Motor neuron (in vitro differentiated cells): Measurements from ENCODE around the gene PROZ. TPM values are rescaled to one million over a fixed set of nuclear protein-coding genes. Genes with fewer than 3 reads are reported as not detected.

Experiments used
- ATAC-seq, 8 experiments: fragments of 200-7000 bp; cut with Tn5 transposase; replicated peaks in 6 of 8; 2 replicates each; pipeline ENCODE4 v1.8.0; 2021; ENCODE audit warnings: mild to moderate bottlenecking in 8 of 8, moderate library complexity in 8 of 8
- H3K27ac ChIP-seq, 2 donors: fragments of 250-450 bp; sonication (Bioruptor Pico); 2 replicates each; pipeline ENCODE4 v1.9.0; 2021; ENCODE audit warnings: antibody characterized with exemption in 2 of 2, mild to moderate bottlenecking in 2 of 2, moderate library complexity in 1 of 2
- H3K4me1 ChIP-seq, 2 donors: fragments of 250-450 bp; sonication (Bioruptor Pico); replicated peaks in 1 of 2; 2 replicates each; pipeline ENCODE4 v1.6.1; 2021; ENCODE audit warnings: antibody characterized with exemption in 2 of 2, mild to moderate bottlenecking in 2 of 2, moderate library complexity in 1 of 2
- H3K4me3 ChIP-seq, 5 donors: fragments of 250-450 bp; sonication (Bioruptor Pico); 2 replicates each; pipeline ENCODE4 v1.9.0; 2021; ENCODE audit warnings: antibody characterized with exemption in 5 of 5, mild to moderate bottlenecking in 5 of 5, moderate library complexity in 4 of 5
- WGBS, 10 experiments: fragments of 450-650 bp; shearing (Covaris generic); methylation state at CpG; one replicate each; pipeline ENCODE4 v1.0.0; 2022; 5-methylcytosine and 5-hydroxymethylcytosine counted together
- in situ Hi-C, 9 experiments: fragments of 400-800 bp; cut with MboI; loops; one replicate each; pipeline ENCODE4 v1.15.0; 2021; ENCODE audit warnings: low sequenced_read_pairs in 9 of 9, low pct_unique_long_range_greater_than_20kb in 2 of 9; ENCODE audit not compliant: unreplicated experiment in 9 of 9
- total RNA-seq, 8 experiments: library from RNA; unstranded; fragments of 300-600 nt; gene quantifications; 2 replicates each; pipeline versions ENCODE4 v1.2.3 to v1.2.4, GENCODE V29; 2022

PROZ gene
- total RNA-seq, 8 experiments from 2014 or later = 0.05 to 1.1 (median 0.29) TPM; not detected in 1

DNA sequence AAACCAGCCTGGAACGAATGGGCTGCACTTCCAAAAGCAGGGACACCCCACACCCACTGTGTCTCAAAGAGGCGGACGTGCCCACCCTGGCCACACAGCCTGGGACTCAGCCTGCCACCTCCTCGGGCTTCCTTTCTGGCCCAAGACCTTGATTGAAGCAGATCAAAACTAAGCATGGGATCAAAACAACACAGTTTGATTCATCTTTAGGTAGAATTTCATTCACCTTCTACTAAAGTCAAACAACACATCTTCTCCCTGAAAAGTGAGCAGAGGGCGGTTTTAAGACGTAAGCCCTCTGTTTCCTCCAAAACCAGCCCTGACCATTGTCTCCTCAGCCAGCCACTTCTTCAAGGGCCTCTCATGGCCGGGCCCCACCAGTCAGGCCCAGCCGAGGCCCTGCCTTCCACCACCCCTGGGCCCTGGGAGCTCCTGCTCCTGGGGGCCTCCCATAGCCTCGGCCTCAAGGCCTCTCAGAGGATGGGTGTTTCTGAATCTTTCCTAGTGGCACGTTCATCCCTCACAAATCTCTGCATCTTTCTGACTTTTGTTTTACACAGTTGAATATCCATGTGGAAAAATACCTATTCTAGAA lies 42.1 kb upstream of the PROZ start:
- 43 to 100% (median 78%) methylated on average over 1 to 7 of the region's 10 CpGs; no CpG with 5 or more reads in 1 of the 10 experiments for WGBS, 10 experiments
- H3K4me1 ChIP-seq = no peaks in the 10 kb centered on the region
- no peak overlapping the region for H3K27ac ChIP-seq
- ATAC-seq = no peak
- in situ Hi-C loops = no loop called here
- H3K4me3 ChIP-seq = no peak overlapping the region

DNA sequence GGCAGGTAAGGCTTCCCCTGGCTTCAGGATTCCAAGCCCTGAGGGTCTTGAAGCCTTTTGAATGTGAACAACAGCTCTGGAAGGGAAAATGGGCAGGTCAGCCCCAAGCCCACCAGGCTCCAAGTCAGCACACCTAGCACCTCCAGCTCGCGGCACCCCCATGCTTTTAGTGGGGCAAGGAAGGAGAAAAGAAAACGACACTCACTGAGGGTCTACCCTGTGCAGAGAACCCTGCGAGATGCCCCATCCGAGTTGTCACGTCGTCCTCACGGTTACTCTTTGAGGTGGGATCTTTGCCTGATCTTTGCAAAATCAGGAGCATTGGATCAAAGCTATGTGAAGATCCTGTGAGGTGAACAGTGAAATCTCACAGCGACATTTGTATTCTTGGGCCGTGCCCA lies 41.6 kb upstream of the PROZ start:
- in situ Hi-C loops = no loop called here
- H3K4me3 ChIP-seq = no peak overlapping the region
- WGBS, 10 experiments = 76 to 80% methylated on average over 2 to 5 of the region's 10 CpGs; no CpG with 5 or more reads in 8 of the 10 experiments
- H3K4me1 ChIP-seq = no peaks in the 10 kb centered on the region
- H3K27ac ChIP-seq = no peak overlapping the region
- ATAC-seq = no peak

DNA sequence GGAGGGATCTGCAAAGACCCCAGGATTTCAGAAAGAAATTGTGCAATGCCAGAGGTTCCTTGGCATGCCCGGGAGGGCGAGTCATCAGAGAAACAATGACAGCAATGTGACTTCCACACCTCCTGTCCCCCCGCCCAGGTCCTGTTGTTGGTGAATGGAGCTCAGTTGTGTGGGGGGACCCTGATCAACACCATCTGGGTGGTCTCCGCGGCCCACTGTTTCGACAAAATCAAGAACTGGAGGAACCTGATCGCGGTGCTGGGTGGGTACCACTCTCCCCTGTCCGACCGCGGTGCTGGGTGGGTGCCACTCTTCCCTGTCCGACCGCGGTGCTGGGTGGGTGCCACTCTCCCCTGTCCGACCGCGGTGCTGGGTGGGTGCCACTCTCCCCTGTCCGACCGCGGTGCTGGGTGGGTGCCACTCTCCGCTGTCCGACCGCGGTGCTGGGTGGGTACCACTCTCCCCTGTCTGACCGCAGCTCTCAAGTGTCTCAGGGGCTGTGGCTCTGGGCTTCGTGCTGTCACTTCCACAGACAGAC lies 41.0 kb upstream of the PROZ start:
- ATAC-seq = no peak
- H3K27ac ChIP-seq = no peak overlapping the region
- H3K4me3 ChIP-seq = no peak overlapping the region
- peaks cover 0 to 2% of the 10 kb centered on the region in 2 donors for H3K4me1 ChIP-seq
- 33 to 81% (median 80%) methylated on average over 1 to 4 of the region's 26 CpGs; no CpG with 5 or more reads in 7 of the 10 experiments for WGBS, 10 experiments
- in situ Hi-C loops = no loop called here

DNA sequence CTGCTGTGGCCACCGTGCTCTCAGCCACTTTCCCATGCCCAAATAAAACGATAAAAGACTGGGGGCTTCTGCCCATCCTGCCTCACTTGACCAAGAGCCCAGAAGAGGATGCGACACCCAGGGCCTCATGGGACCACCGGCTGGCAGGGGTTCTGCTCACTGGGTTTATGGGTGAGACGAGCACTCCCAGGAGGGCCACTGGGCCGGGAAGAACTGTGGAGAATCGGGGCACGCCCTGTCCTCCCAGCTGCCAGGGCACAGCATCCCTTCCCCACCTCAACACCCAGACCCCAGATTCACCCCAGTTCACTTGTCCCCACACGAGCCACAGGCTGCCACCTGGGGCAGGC lies 40.6 kb upstream of the PROZ start:
- no peak for ATAC-seq

DNA sequence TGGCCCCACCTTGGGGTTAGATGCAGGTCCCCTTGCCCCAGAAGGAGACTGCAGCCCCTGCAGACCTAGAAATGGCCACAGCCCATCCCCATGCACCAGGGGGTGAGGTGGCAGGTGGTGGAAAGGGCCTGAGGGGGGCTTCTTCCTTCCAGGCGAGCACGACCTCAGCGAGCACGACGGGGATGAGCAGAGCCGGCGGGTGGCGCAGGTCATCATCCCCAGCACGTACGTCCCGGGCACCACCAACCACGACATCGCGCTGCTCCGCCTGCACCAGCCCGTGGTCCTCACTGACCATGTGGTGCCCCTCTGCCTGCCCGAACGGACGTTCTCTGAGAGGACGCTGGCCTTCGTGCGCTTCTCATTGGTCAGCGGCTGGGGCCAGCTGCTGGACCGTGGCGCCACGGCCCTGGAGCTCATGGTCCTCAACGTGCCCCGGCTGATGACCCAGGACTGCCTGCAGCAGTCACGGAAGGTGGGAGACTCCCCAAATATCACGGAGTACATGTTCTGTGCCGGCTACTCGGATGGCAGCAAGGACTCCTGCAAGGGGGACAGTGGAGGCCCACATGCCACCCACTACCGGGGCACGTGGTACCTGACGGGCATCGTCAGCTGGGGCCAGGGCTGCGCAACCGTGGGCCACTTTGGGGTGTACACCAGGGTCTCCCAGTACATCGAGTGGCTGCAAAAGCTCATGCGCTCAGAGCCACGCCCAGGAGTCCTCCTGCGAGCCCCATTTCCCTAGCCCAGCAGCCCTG lies 40.0 kb upstream of the PROZ start:
- WGBS, 10 experiments = 49 to 88% (median 83%) methylated on average over 3 to 6 of the region's 42 CpGs; no CpG with 5 or more reads in 7 of the 10 experiments
- ATAC-seq = no peak
- H3K4me1 ChIP-seq = peaks cover 0 to 9% of the 10 kb centered on the region in 2 donors
- no peak overlapping the region for H3K27ac ChIP-seq
- in situ Hi-C loops = no loop called here
- no peak overlapping the region for H3K4me3 ChIP-seq

More for the DNA sequence above, 40.6 kb upstream of the PROZ start:
- in situ Hi-C loops = no loop called here
- 20 to 95% (median 49%) methylated on average over 1 to 4 of the region's 9 CpGs; no CpG with 5 or more reads in 6 of the 10 experiments for WGBS, 10 experiments
- H3K27ac ChIP-seq = no peak overlapping the region
- peaks cover 0 to 7% of the 10 kb centered on the region in 2 donors for H3K4me1 ChIP-seq
- no peak overlapping the region for H3K4me3 ChIP-seq

DNA sequence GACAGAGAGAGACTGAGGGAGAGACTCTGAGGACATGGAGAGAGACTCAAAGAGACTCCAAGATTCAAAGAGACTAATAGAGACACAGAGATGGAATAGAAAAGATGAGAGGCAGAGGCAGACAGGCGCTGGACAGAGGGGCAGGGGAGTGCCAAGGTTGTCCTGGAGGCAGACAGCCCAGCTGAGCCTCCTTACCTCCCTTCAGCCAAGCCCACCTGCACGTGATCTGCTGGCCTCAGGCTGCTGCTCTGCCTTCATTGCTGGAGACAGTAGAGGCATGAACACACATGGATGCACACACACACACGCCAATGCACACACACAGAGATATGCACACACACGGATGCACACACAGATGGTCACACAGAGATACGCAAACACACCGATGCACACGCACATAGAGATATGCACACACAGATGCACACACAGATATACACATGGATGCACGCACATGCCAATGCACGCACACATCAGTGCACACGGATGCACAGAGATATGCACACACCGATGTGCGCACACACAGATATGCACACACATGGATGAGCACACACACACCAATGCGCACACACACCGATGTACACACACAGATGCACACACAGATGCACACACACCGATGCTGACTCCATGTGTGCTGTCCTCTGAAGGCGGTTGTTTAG lies 39.2 kb upstream of the PROZ start:
- H3K4me1 ChIP-seq = peaks cover 0 to 9% of the 10 kb centered on the region in 2 donors
- in situ Hi-C loops = no loop called here
- H3K27ac ChIP-seq = no peak overlapping the region
- 60 to 97% (median 81%) methylated on average over 1 to 12 of the region's 16 CpGs; no CpG with 5 or more reads in 4 of the 10 experiments for WGBS, 10 experiments
- no peak overlapping the region for H3K4me3 ChIP-seq
- ATAC-seq = no peak

DNA sequence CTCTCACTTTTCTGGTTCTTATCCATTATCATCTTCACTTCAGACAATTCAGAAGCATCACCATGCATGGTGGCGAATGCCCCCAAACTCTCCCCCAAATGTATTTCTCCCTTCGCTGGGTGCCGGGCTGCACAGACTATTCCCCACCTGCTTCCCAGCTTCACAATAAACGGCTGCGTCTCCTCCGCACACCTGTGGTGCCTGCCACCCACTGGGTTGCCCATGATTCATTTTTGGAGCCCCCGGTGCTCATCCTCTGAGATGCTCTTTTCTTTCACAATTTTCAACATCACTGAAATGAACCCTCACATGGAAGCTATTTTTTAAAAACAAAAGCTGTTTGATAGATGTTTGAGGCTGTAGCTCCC lies 38.6 kb upstream of the PROZ start:
- no peak for ATAC-seq
- Histone ChIP-seq H3K27ac (no peak overlapping the region), H3K4me3 (no peak overlapping the region), H3K4me1 (peaks cover 0 to 9% of the 10 kb centered on the region in 2 donors)
- WGBS, 10 experiments = 37 to 79% (median 76%) methylated on average over 2 to 6 of the region's 7 CpGs; no CpG with 5 or more reads in 6 of the 10 experiments
- in situ Hi-C loops = no loop called here

DNA sequence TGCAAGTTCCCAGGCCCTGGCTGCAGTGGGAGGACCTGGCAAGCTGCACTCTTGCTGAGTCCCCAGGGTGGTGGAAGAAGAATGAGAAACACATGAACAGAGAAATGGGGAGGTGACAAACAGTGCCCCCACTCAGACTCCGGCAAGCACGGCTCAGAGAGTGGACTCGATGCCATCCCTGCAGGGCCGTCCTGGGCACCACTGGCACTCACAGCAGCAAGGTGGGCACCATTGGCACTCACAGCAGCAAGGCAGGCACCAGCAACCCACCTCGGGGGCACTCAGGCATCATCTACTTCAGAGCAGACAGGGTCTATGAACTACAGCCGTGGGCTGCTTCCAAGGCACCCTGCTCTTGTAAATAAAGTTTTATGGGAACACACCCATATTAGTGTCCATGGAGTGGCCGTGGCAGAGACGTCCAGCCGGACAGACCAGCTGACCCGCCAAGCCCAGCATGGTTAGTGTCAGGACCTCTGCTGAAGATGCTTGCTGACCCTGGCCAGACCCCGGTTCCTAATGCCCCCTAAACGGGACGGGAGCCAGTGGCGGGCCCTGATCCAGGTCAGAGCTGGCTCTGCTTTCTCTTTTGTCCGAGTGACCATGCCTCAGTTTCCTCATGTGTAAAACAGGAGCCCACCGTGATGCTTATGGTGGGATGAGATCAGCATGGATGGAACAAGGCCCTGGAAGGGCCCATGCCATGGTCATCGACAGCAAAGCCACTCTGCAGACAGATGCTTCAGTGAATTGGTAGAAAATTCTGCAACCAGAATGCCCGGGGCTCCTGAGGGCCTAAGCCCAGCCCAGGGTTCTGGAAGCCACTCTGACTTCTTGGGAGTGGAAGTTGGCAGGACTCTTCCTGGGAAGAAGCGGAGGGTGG lies 37.9 kb upstream of the PROZ start:
- no peak for ATAC-seq
- in situ Hi-C loops = no loop called here
- peaks cover 0 to 9% of the 10 kb centered on the region in 2 donors for H3K4me1 ChIP-seq
- no peak overlapping the region for H3K4me3 ChIP-seq
- H3K27ac ChIP-seq = no peak overlapping the region
- 44 to 100% (median 83%) methylated on average over 1 to 15 of the region's 19 CpGs; no CpG with 5 or more reads in 3 of the 10 experiments for WGBS, 10 experiments

DNA sequence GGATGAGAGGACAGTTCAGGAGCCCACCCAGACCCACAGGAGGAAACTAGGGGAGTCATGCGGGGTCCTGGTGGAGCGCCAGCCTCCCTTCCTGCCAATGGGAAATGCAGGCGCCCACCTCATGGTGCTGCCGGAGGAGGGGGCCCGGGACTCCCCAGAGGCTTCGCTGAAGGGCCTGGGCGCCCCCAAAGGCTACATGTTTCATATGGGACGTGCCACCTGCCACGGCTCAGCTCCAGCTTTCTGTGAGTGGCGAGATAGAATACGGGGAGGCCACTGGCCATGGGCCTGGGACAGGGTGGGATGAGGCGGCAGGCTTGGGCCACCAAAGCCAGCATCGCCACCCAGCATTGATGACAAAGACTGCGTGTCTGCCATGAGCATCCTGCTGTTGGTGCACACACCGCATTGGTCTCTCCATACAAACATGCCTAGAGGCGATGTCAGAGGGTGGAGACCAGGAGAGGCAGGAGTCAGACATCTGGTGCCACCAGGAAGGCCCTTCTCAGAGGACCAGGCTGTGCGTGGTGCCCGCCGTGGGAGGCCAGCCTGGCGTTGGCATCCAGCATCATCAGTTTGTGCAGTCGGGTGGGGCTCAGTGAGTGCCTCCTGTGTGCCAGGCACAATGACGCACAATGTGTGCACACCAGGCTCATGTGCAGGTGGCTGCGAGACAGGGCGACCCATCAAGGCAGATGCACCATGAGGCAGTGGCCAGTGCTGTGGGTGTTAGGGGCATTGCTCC lies 37.1 kb upstream of the PROZ start:
- Histone ChIP-seq H3K27ac (no peak overlapping the region), H3K4me1 (peaks cover 0 to 9% of the 10 kb centered on the region in 2 donors), H3K4me3 (no peak overlapping the region)
- 60 to 100% (median 93%) methylated on average over 1 to 7 of the region's 24 CpGs; no CpG with 5 or more reads in 4 of the 10 experiments for WGBS, 10 experiments
- in situ Hi-C loops = no loop called here
- no peak for ATAC-seq

DNA sequence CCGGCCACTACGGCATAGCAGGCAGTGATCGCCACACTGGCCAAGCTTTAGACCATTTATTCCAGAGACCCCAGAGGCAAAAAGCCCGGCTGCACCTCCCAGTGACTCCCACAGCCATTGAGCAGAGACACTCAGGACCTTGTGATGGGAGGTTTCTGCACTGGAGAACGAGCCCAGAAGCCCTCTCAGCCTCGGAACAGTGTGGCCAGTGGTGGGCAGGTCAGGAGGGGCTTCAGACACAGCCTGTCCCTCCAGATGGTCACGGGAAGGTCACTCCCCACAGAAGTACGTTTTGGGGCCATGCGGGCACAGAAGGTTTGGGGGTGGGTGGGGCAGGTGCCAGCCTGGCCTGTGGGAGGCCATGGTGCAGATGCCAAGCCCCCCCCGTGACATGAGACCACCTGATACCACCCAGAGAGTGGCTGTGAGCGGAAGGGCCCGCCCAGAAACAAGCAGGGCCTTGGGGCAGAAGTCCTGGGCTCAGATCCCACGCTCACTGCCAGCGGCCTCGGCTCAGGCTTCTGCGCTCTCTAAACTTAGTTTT lies 36.4 kb upstream of the PROZ start:
- ATAC-seq = peak in 3 of 8 experiments; percentile 6 to 25 (median 17)
- no peak overlapping the region for H3K4me3 ChIP-seq
- peaks cover 0 to 9% of the 10 kb centered on the region in 2 donors for H3K4me1 ChIP-seq
- H3K27ac ChIP-seq = no peak overlapping the region
- in situ Hi-C loops = no loop called here
- 20 to 89% (median 72%) methylated on average over 1 to 11 of the region's 16 CpGs; no CpG with 5 or more reads in 5 of the 10 experiments for WGBS, 10 experiments

DNA sequence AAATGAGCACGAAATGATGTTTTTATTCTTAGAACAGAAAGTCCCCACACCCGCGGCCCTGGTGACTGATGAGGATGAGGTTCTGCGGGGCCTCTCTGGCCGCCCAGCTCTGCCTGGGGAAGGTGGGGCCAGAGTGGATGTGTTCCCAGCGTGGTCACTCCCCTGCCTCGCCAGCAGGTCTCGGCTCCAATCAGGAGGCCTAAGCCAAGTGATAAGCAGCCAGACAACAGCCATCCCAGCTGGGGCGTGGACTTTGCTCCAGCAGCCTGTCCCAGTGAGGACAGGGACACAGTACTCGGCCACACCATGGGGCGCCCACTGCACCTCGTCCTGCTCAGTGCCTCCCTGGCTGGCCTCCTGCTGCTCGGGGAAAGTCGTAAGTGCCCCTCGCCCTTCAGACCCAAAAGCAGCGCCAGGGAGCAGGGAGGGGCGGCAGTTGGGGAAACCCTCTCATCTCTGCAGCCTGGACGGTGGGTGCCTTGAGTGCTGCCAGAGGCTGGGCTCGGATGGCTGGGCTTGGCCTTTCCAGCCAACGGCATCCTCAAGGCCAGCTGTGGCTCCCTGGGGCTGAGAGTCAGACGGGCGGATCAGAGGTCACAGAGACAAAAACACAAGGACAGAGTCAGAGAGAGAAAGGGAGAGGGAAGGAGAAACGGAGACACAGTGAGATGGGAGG lies 35.8 kb upstream of the PROZ start, which contains the start of gene F10:
F10 (plus strand) TSS at position 250 of the 676 bp plus-strand sequence; CDS start at position 307, 57 bp downstream.
- in situ Hi-C loops = no loop called here
- ATAC-seq = peak; percentile 60 to 99 (median 80)
- Histone ChIP-seq H3K4me3 (no peak within 1 kb of the TSS), H3K27ac (no peak within 1 kb of the TSS), H3K4me1 (peaks cover 0 to 9% of the 10 kb centered on the region in 2 donors)
- 4 to 70% (median 24%) methylated on average over 2 to 14 of the region's 23 CpGs; no CpG with 5 or more reads in 2 of the 10 experiments for WGBS, 10 experiments
